HG02588 (cell line): Measurements from ENCODE around the gene TRAPPC5.

Experiments
- ATAC-seq: cut with Tn5 transposase; IDR thresholded peaks from one replicate; pipeline ENCODE4 v1.9.1; 2021; ENCODE audit warnings: mild to moderate bottlenecking, moderate library complexity; ENCODE audit not compliant: unreplicated experiment

TRAPPC5 gene

GRCh38 chr19:7645656-7646425 is 34.8 kb upstream of the TRAPPC5 start:
- no peak for ATAC-seq

- no peak for ATAC-seq
Observed at GRCh38 chr19:7646426-7646700, 34.3 kb upstream of the TRAPPC5 start.

- no peak for ATAC-seq
Observed at GRCh38 chr19:7647156-7647555, 33.5 kb upstream of the TRAPPC5 start.

- no peak for ATAC-seq
Observed at GRCh38 chr19:7648265-7649014, 32.2 kb upstream of the TRAPPC5 start.

GRCh38 chr19:7650148-7650547 is 30.5 kb upstream of the TRAPPC5 start:
- no peak for ATAC-seq

- no peak for ATAC-seq
Observed at GRCh38 chr19:7652061-7652641, 28.5 kb upstream of the TRAPPC5 start.

- no peak for ATAC-seq
Observed at GRCh38 chr19:7654401-7654800, 26.2 kb upstream of the TRAPPC5 start.

- no peak for ATAC-seq
Observed at GRCh38 chr19:7655581-7655980, 25.1 kb upstream of the TRAPPC5 start.

- ATAC-seq, result no peak
Observed at GRCh38 chr19:7657131-7657751, 23.4 kb upstream of the TRAPPC5 start.

GRCh38 chr19:7658219-7658686 is 22.4 kb upstream of the TRAPPC5 start:
- no peak for ATAC-seq

- ATAC-seq, result no peak
Observed at GRCh38 chr19:7661744-7662538, 18.7 kb upstream of the TRAPPC5 start.

GRCh38 chr19:7662657-7663056 is 18.0 kb upstream of the TRAPPC5 start:
- ATAC-seq, result no peak

GRCh38 chr19:7663706-7664105 is 16.9 kb upstream of the TRAPPC5 start:
- no peak for ATAC-seq

GRCh38 chr19:7665076-7665475 is 15.6 kb upstream of the TRAPPC5 start:
- ATAC-seq, result no peak

- no peak for ATAC-seq
Observed at GRCh38 chr19:7668842-7669241, 11.8 kb upstream of the TRAPPC5 start, which contains the start of gene RETN. RETN (plus strand) TSS chr19:7669049; CDS start chr19:7669327, 278 bp downstream.

GRCh38 chr19:7669641-7670040 is 11.0 kb upstream of the TRAPPC5 start:
- ATAC-seq, result no peak

- ATAC-seq, result no peak
Observed at GRCh38 chr19:7670150-7670783, 10.4 kb upstream of the TRAPPC5 start.

- ATAC-seq, result no peak
Observed at GRCh38 chr19:7670790-7671189, 9.8 kb upstream of the TRAPPC5 start.

- no peak for ATAC-seq
Observed at GRCh38 chr19:7672522-7672921, 8.1 kb upstream of the TRAPPC5 start.
